HCT116 (cell line): ENCODE results near the gene NOS1. TPM values are rescaled to one million over a fixed set of nuclear protein-coding genes. Genes with fewer than 3 reads are reported as not detected.

Experiments used
- ATAC-seq: fragments of 200-7000 bp; cut with Tn5 transposase; 2 replicates; pipeline ENCODE4 v1.9.1; 2020; ENCODE audit warnings: mild to moderate bottlenecking, moderate library complexity
- BruUV-seq: library from RNA; stranded (reverse); fragments of 400-500 nt; replicated peaks from 2 replicates; lab custom pipeline; 2021; lab: Mats Ljungman, UMichigan
- CTCF ChIA-PET: fragments of 300-600 bp; sonication (Branson Sonifier 250); formaldehyde crosslinking; loops from one replicate; lab custom pipeline; 2021; ENCODE audit warnings: antibody characterized with exemption; lab: Charles Lee
- POLR2A ChIA-PET: fragments of 300-600, 350-600 bp; sonication (Branson Sonifier 250); formaldehyde crosslinking; loops from one replicate; lab custom pipeline; 2021; ENCODE audit warnings: antibody characterized with exemption; lab: Charles Lee
- RAD21 ChIA-PET, 2 experiments: fragments of 300-600 bp; sonication (Branson Sonifier 250); formaldehyde crosslinking; loops; one replicate each; lab custom pipeline; 2023; ENCODE audit warnings: low total read pairs in 2 of 2; ENCODE audit not compliant: uncharacterized antibody in 2 of 2, unreplicated experiment in 2 of 2, low non-redundant PET in 1 of 2; lab: Charles Lee
- DNase-seq: peaks from one replicate; pipeline ENCODE4 v3.0.0-alpha.2; 2010; ENCODE audit warnings: low read depth, low spot score
- H2AFZ ChIP-seq: fragments of 200-600 bp; shearing (Covaris generic), sonication (generic); 2 replicates; pipeline ENCODE4 v1.6.1; 2017; ENCODE audit warnings: low read depth, mixed run types, mixed read lengths, antibody characterized with exemption, low read length; ENCODE audit not compliant: poor library complexity, severe bottlenecking
- H3K27ac ChIP-seq: 2 replicates; pipeline ENCODE4 v1.5.1; 2012; ENCODE audit warnings: low read depth, low read length
- H3K27me3 ChIP-seq: fragments of 200-600 bp; sonication (generic); 2 replicates; pipeline ENCODE4 v1.6.1; 2016; ENCODE audit warnings: mixed run types, low read length, mixed read lengths; ENCODE audit not compliant: insufficient read depth
- H3K36me3 ChIP-seq, 2 experiments: fragments of 200-500 bp in 1 of 2; fragments of 200-600 bp in 1 of 2; sonication (Bioruptor generic) in 1 of 2; sonication (generic) in 1 of 2; 2 replicates each; pipeline versions ENCODE4 v1.5.1 to v1.6.1; 2014 to 2016; ENCODE audit warnings: low read length in 2 of 2, inconsistent platforms in 1 of 2, mixed read lengths in 1 of 2, mixed run types in 1 of 2; ENCODE audit not compliant: insufficient read depth in 2 of 2, control insufficient read depth in 1 of 2
- H3K4me1 ChIP-seq, 2 experiments: fragments of 200-600 bp in 1 of 2; sonication (generic) in 1 of 2; 2 replicates each; pipeline versions ENCODE4 v1.5.1 to v1.6.1; 2012 to 2017; ENCODE audit warnings: low read length in 2 of 2, inconsistent platforms in 1 of 2, mild to moderate bottlenecking in 1 of 2, mixed read lengths in 1 of 2, mixed run types in 1 of 2, moderate library complexity in 1 of 2; ENCODE audit not compliant: insufficient read depth in 2 of 2, control insufficient read depth in 1 of 2
- H3K4me2 ChIP-seq: fragments of 200-600 bp; sonication (generic); 2 replicates; pipeline ENCODE4 v1.6.1; 2017; ENCODE audit warnings: mixed run types, low read length, mixed read lengths
- H3K4me3 ChIP-seq, 2 experiments: fragments of 200-600 bp in 1 of 2; sonication (generic) in 1 of 2; replicated peaks in 1 of 2; 2 replicates each; pipeline ENCODE4 v1.5.1; 2011 to 2016; ENCODE audit warnings: low read length in 2 of 2, control low read depth in 1 of 2, low read depth in 1 of 2, mild to moderate bottlenecking in 1 of 2, mixed read lengths in 1 of 2, mixed run types in 1 of 2
- H3K79me2 ChIP-seq: fragments of 200-600 bp; sonication (generic); 2 replicates; pipeline ENCODE4 v1.6.1; 2017; ENCODE audit warnings: mild to moderate bottlenecking, mixed run types, low read length, moderate library complexity, mixed read lengths; ENCODE audit not compliant: insufficient read depth
- H3K9ac ChIP-seq: fragments of 200-600 bp; sonication (generic); 2 replicates; pipeline ENCODE4 v1.6.1; 2016; ENCODE audit warnings: low read length, mixed read lengths
- H3K9me2 ChIP-seq: fragments of 200-600 bp; sonication (generic), shearing (Covaris generic); 2 replicates; pipeline ENCODE4 v1.6.1; 2017; ENCODE audit warnings: mixed run types, mild to moderate bottlenecking, moderate library complexity; ENCODE audit not compliant: insufficient read depth
- H3K9me3 ChIP-seq, 2 experiments: fragments of 200-500 bp in 1 of 2; fragments of 200-600 bp in 1 of 2; sonication (Bioruptor generic) in 1 of 2; sonication (generic) in 1 of 2; 2 replicates each; pipeline ENCODE4 v1.6.1; 2014 to 2017; ENCODE audit warnings: low read length in 2 of 2, mixed read lengths in 2 of 2, inconsistent platforms in 1 of 2, low read depth in 1 of 2, mild to moderate bottlenecking in 1 of 2, mixed run types in 1 of 2, moderate library complexity in 1 of 2; ENCODE audit not compliant: control insufficient read depth in 1 of 2, insufficient read depth in 1 of 2
- H4K20me1 ChIP-seq: fragments of 200-600 bp; sonication (generic), shearing (Covaris generic); 2 replicates; pipeline ENCODE4 v1.6.1; 2017; ENCODE audit warnings: mixed run types, mild to moderate bottlenecking, moderate library complexity; ENCODE audit not compliant: insufficient read depth
- ELF1 ChIP-seq: IDR thresholded peaks from 2 replicates; pipeline ENCODE4 v1.6.1; 2012; ENCODE audit warnings: low read depth, borderline replicate concordance
- EZH2 ChIP-seq: fragments of 200-600 bp; sonication (generic); IDR thresholded peaks from 2 replicates; pipeline ENCODE4 v1.6.1; 2017; ENCODE audit warnings: antibody characterized with exemption, mixed run types
- EZH2phosphoT487 ChIP-seq: fragments of 200-600 bp; IDR thresholded peaks from 2 replicates; pipeline ENCODE4 v1.6.1; 2018; ENCODE audit warnings: antibody characterized with exemption, borderline replicate concordance
- FOSL1 ChIP-seq: IDR thresholded peaks from 2 replicates; pipeline ENCODE4 v1.6.1; 2012; ENCODE audit warnings: low read depth
- POLR2AphosphoS5 ChIP-seq: IDR thresholded peaks from 2 replicates; pipeline ENCODE4 v1.6.1; 2011; ENCODE audit warnings: mild to moderate bottlenecking, low read depth, low read length, moderate library complexity
- RAD21 ChIP-seq: IDR thresholded peaks from 2 replicates; pipeline ENCODE4 v1.6.1; 2012; ENCODE audit warnings: low read depth, mild to moderate bottlenecking
- SP1 ChIP-seq: IDR thresholded peaks from 2 replicates; pipeline ENCODE4 v1.6.1; 2012; ENCODE audit warnings: low read depth
- ZFX ChIP-seq: fragments of 450-650 bp; IDR thresholded peaks from 2 replicates; pipeline ENCODE4 v1.6.1; 2017
- intact Hi-C: fragments of 100-400 bp; cut with micrococcal nuclease; formaldehyde crosslinking; loops from 2 replicates; pipeline ENCODE4 v1.10.0; 2022
- total RNA-seq: library from RNA; stranded (reverse); gene quantifications from one replicate; pipeline ENCODE4 v1.2.1, GENCODE V29; 2021; ENCODE audit not compliant: unreplicated experiment
- TF ChIP-seq, protein P1 (sequence below): IDR thresholded peaks from 2 replicates; pipeline ENCODE4 v1.6.1; 2012

Gene NOS1
- total RNA-seq, 1 experiment from 2014 or later: 0.22 TPM

DNA sequence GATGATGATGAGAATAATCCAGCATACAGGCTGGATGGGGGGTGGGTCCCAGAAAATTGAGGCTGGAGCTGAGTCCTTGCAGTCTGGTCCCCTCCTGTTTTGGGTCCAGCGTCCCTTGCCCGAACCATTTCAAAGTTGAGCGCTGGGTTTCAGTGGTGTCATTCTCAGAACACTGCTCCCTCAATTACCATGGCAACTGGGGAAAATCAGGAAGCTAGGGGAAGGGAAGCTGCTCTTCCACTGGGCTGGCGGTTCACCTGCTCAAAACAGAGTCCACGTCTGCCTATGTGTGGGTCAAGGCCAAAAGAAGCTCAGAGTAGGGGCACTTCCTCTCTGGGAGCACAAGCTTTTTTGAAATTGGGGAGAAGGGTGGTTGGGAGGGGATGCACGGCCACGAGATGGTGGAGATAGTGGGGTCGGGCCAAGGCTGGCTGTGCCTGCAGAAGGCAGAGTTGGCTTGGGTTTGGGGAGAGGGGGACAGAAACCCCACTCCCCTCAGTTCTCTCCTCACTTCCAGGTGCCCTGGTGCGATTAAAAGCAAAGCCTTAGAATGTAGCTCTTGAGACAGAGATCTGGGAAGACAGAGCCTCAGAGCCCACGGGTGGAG is 1.7 kb upstream of the NOS1 start:
- Histone ChIP-seq H3K79me2 (no peaks in the 10 kb centered on the region), H3K4me1 (0 out of 4 replicates have a peak, but pooled peaks cover 0 to 2% of the 10 kb centered on the region in 2 experiments), H3K9ac (no peak overlapping the region), H4K20me1 (no peaks in the 10 kb centered on the region), H3K4me2 (no peak overlapping the region), H3K36me3 (no peaks in the 10 kb centered on the region), H3K27ac (no peak overlapping the region), H3K4me3 (no peak overlapping the region), H3K9me2 (no peaks in the 10 kb centered on the region), H3K9me3 (no peaks in the 10 kb centered on the region), H3K27me3 (peaks cover 44% of the 10 kb centered on the region), H2AFZ (no peak overlapping the region)
- ChIA-PET POLR2A (no interaction called here), RAD21 (no interaction called here), CTCF (interaction anchor here (1.0 to 1.3 kb wide), 2 partner anchors 226 to 474 kb away, joined by 3 to 5 read pairs; no protein-coding TSS in a partner anchor)
- BruUV-seq: no TSS peak
- TF ChIP-seq POLR2AphosphoS5 (no peak), FOSL1 (no peak), RAD21 (no peak), EZH2phosphoT487 (no peak), EZH2 (no peak)
- ATAC-seq (no peak), DNase-seq (no peak)
- intact Hi-C loops: no loop called here

DNA sequence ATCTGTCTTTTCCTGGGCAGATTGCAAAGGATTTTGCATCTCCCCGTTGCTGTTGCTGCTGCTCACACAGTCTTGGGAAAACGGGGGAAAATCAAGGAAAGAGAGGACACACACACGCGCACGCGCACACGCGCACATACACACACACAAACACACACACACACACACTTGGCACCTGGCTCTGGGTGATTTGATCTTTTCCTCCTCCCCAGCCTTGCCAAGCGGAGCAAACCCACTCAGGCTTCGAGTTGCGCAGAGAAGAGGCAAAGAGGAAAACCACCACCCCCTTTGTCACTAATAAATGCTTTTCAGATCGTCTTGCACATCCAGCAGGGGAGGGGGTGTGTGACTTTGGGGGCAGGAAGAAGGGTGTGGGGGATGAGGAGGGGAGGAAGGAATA is 965 bp upstream of the NOS1 start:
- ATAC-seq (no peak), DNase-seq (no peak)
- Histone ChIP-seq H3K4me1 (0 out of 4 replicates have a peak, but pooled peaks cover 0 to 2% of the 10 kb centered on the region in 2 experiments), H3K36me3 (no peaks in the 10 kb centered on the region), H3K4me3 (no peak overlapping the region), H3K4me2 (no peak overlapping the region), H3K27me3 (peaks cover 44% of the 10 kb centered on the region), H3K9ac (no peak overlapping the region), H3K9me2 (no peaks in the 10 kb centered on the region), H4K20me1 (no peaks in the 10 kb centered on the region), H3K9me3 (no peaks in the 10 kb centered on the region), H2AFZ (no peak overlapping the region), H3K79me2 (no peaks in the 10 kb centered on the region), H3K27ac (no peak overlapping the region)
- intact Hi-C loops: no loop called here
- no TSS peak for BruUV-seq
- RAD21 ChIA-PET: no interaction called here
- POLR2A ChIA-PET: no interaction called here
- TF ChIP-seq ZFX (no peak), SP1 (no peak), ELF1 (no peak)
- TF ChIP-seq, protein P1, sequence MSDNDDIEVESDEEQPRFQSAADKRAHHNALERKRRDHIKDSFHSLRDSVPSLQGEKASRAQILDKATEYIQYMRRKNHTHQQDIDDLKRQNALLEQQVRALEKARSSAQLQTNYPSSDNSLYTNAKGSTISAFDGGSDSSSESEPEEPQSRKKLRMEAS: no peak
- CTCF ChIA-PET: interaction anchor here (1.3 kb wide), 1 partner anchor 475 kb away, joined by 5 read pairs; no protein-coding TSS in a partner anchor
